Lower leg skin (tissue), 3 donors: Measurements from ENCODE around the gene ZBTB32.

Experiments used
- POLR2A ChIP-seq, 2 donors: fragments of 450-650 bp; IDR thresholded peaks; one replicate each; pipeline ENCODE4 v1.6.1; 2016 to 2017; ENCODE audit warnings: antibody characterized with exemption in 2 of 2, mild to moderate bottlenecking in 1 of 2, moderate library complexity in 1 of 2
- TF ChIP-seq, protein P1 (sequence below), 3 donors: fragments of 450-650 bp; IDR thresholded peaks; one replicate each; pipeline ENCODE4 v1.5.1; 2016; ENCODE audit warnings: antibody characterized with exemption in 3 of 3, mild to moderate bottlenecking in 3 of 3, moderate library complexity in 2 of 3

DNA sequence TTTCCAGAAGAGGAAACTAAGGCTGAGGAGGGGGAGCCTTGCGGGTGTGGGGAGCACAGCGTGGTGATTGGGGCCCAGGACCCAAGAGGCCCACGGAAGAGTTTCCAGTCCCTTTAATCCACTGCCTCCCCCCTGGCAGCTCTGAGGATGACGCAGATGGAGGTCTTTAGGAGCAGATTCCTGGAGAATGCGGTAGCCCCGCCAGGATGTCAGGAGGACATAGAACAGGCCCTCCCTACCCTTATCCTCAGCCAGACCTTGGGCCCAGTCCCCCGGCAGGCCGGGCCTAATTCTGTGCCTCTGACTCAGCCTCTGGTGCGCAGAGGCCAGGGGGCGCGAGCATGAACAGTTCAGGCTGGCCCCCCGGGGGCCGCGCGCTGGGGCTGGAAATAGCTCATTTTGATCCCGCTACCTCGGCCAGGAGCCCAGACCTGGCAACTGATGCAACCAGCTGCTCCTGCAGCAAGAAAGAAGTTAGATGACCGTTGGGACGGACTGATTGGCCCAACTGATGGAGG, 52.9 kb downstream of the ZBTB32 start:
- TF ChIP-seq, protein P1, sequence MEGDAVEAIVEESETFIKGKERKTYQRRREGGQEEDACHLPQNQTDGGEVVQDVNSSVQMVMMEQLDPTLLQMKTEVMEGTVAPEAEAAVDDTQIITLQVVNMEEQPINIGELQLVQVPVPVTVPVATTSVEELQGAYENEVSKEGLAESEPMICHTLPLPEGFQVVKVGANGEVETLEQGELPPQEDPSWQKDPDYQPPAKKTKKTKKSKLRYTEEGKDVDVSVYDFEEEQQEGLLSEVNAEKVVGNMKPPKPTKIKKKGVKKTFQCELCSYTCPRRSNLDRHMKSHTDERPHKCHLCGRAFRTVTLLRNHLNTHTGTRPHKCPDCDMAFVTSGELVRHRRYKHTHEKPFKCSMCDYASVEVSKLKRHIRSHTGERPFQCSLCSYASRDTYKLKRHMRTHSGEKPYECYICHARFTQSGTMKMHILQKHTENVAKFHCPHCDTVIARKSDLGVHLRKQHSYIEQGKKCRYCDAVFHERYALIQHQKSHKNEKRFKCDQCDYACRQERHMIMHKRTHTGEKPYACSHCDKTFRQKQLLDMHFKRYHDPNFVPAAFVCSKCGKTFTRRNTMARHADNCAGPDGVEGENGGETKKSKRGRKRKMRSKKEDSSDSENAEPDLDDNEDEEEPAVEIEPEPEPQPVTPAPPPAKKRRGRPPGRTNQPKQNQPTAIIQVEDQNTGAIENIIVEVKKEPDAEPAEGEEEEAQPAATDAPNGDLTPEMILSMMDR (IDR thresholded peaks at IDR 0.05), result no peak
- no peak for TF ChIP-seq POLR2A (IDR thresholded peaks at IDR 0.05)
